Measurements from ENCODE around the gene SLC5A10. TPM values are rescaled to one million over a fixed set of nuclear protein-coding genes. Genes with fewer than 3 reads are reported as not detected.

SLC5A10 gene
- total RNA-seq, 1 donor from 2014 or later: not detected

- Histone ChIP-seq H3K36me3 (ENCODE audit: control insufficient read depth, insufficient read depth, low read length) (peaks cover 41% of the 10 kb centered on the region), H3K4me3 (ENCODE audit: low read depth, low read length) (no peak overlapping the region), H3K27me3 (ENCODE audit: control insufficient read depth, insufficient read depth, low read length) (no peaks in the 10 kb centered on the region)
- no peak for TF ChIP-seq CTCF (IDR thresholded peaks at IDR 0.05; ENCODE audit: insufficient read depth, low read length, severe bottlenecking)
- FAIRE-seq: no peak
- DNase-seq (ENCODE audit: low read depth): no peak
Measured at GRCh38 chr17:18993905-18994526, 42.1 kb downstream of the SLC5A10 start.

GRCh38 chr17:18994631-18995030 is 42.7 kb downstream of the SLC5A10 start:
- H3K27me3 ChIP-seq (ENCODE audit: control insufficient read depth, insufficient read depth, low read length): no peaks in the 10 kb centered on the region
- FAIRE-seq (no peak), DNase-seq (ENCODE audit: low read depth) (no peak)
- H3K4me3 ChIP-seq (ENCODE audit: low read depth, low read length): no peak overlapping the region
- peaks cover 45% of the 10 kb centered on the region for H3K36me3 ChIP-seq (ENCODE audit: control insufficient read depth, insufficient read depth, low read length)
- TF ChIP-seq CTCF (IDR thresholded peaks at IDR 0.05; ENCODE audit: insufficient read depth, low read length, severe bottlenecking): no peak

GRCh38 chr17:18995220-18995619 is 43.3 kb downstream of the SLC5A10 start:
- Histone ChIP-seq H3K4me3 (ENCODE audit: low read depth, low read length) (no peak overlapping the region), H3K36me3 (ENCODE audit: control insufficient read depth, insufficient read depth, low read length) (peaks cover 46% of the 10 kb centered on the region), H3K27me3 (ENCODE audit: control insufficient read depth, insufficient read depth, low read length) (no peaks in the 10 kb centered on the region)
- DNase-seq (ENCODE audit: low read depth) (no peak), FAIRE-seq (no peak)
- TF ChIP-seq CTCF (IDR thresholded peaks at IDR 0.05; ENCODE audit: insufficient read depth, low read length, severe bottlenecking): no peak

GRCh38 chr17:18996458-18996857 is 44.5 kb downstream of the SLC5A10 start:
- no peak for TF ChIP-seq CTCF (IDR thresholded peaks at IDR 0.05; ENCODE audit: insufficient read depth, low read length, severe bottlenecking)
- FAIRE-seq: no peak

GRCh38 chr17:18997650-18998196 is 45.8 kb downstream of the SLC5A10 start:
- FAIRE-seq (no peak), DNase-seq (ENCODE audit: low read depth) (no peak)
- Histone ChIP-seq H3K27me3 (ENCODE audit: control insufficient read depth, insufficient read depth, low read length) (no peaks in the 10 kb centered on the region), H3K4me3 (ENCODE audit: low read depth, low read length) (no peak overlapping the region), H3K36me3 (ENCODE audit: control insufficient read depth, insufficient read depth, low read length) (peaks cover 43% of the 10 kb centered on the region)
- no peak for TF ChIP-seq CTCF (IDR thresholded peaks at IDR 0.05; ENCODE audit: insufficient read depth, low read length, severe bottlenecking)

More at GRCh38 chr17:18996458-18996857, 44.5 kb downstream of the SLC5A10 start:
- DNase-seq (ENCODE audit: low read depth): no peak
- Histone ChIP-seq H3K36me3 (ENCODE audit: control insufficient read depth, insufficient read depth, low read length) (peaks cover 42% of the 10 kb centered on the region), H3K27me3 (ENCODE audit: control insufficient read depth, insufficient read depth, low read length) (no peaks in the 10 kb centered on the region), H3K4me3 (ENCODE audit: low read depth, low read length) (no peak overlapping the region)

GRCh38 chr17:18999394-18999793 is 47.4 kb downstream of the SLC5A10 start:
- no peak for TF ChIP-seq CTCF (IDR thresholded peaks at IDR 0.05; ENCODE audit: insufficient read depth, low read length, severe bottlenecking)
- peaks cover 42% of the 10 kb centered on the region for H3K36me3 ChIP-seq (ENCODE audit: control insufficient read depth, insufficient read depth, low read length)
- FAIRE-seq: no peak

More at GRCh38 chr17:18999394-18999793, 47.4 kb downstream of the SLC5A10 start:
- no peaks in the 10 kb centered on the region for H3K27me3 ChIP-seq (ENCODE audit: control insufficient read depth, insufficient read depth, low read length)
- DNase-seq (ENCODE audit: low read depth): no peak
- H3K4me3 ChIP-seq (ENCODE audit: low read depth, low read length): no peak overlapping the region
